GM12865 (cell line): ENCODE results near the gene S100A4.
"Not testable (repeated sequence)": the region's sequence is repeated elsewhere in the genome, so short reads cannot be mapped to it uniquely, and the experiment has no call there.

Experiments used
- DNase-seq: peaks from one replicate; pipeline ENCODE4 v3.0.0; 2010; ENCODE audit warnings: low read depth
- H3K4me3 ChIP-seq: 2 replicates; pipeline ENCODE4 v1.5.1; 2011; ENCODE audit warnings: mild to moderate bottlenecking, low read depth, low read length, control low read depth
- TF ChIP-seq, protein P1 (sequence below): IDR thresholded peaks from 2 replicates; pipeline ENCODE4 v1.5.1; 2011; ENCODE audit warnings: low read length, control low read depth, low read depth, inconsistent platforms; ENCODE audit not compliant: insufficient read depth; ENCODE audit errors: missing control alignments

S100A4 gene

GRCh38 chr1:153545067-153546055 is at the start of gene S100A4:
Gene S100A4 (minus strand): TSS chr1:153545806. CDS start chr1:153544794, 1,012 bp downstream.
- H3K4me3 ChIP-seq, result no peak within 1 kb of the TSS
- TF ChIP-seq, protein P1, sequence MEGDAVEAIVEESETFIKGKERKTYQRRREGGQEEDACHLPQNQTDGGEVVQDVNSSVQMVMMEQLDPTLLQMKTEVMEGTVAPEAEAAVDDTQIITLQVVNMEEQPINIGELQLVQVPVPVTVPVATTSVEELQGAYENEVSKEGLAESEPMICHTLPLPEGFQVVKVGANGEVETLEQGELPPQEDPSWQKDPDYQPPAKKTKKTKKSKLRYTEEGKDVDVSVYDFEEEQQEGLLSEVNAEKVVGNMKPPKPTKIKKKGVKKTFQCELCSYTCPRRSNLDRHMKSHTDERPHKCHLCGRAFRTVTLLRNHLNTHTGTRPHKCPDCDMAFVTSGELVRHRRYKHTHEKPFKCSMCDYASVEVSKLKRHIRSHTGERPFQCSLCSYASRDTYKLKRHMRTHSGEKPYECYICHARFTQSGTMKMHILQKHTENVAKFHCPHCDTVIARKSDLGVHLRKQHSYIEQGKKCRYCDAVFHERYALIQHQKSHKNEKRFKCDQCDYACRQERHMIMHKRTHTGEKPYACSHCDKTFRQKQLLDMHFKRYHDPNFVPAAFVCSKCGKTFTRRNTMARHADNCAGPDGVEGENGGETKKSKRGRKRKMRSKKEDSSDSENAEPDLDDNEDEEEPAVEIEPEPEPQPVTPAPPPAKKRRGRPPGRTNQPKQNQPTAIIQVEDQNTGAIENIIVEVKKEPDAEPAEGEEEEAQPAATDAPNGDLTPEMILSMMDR, result no peak
- no peak for DNase-seq

- H3K4me3 ChIP-seq, result no peak overlapping the region
- TF ChIP-seq, protein P1, result no peak
- DNase-seq, result no peak
Observed at GRCh38 chr1:153592748-153593147, 47.1 kb upstream of the S100A4 start.

DNA sequence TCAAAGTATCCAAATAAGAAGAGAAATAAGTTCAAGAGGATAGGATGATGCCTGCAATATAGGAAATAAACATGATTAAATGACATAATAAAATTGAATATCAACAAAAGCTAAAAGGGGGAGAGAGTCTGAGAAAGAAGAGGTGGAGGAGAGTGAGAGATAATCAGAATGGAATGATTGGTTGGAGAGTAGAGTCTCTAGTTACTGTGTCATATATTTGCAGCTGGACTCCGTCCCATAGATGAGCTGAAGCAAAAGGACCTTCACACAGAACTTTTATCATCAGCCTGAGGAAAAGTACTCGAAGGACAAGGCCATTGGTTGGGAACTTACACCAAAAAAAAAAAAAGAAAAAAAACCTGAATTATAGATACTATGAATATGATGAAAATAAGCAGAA is 42.9 kb upstream of the S100A4 start:
- no peak overlapping the region for H3K4me3 ChIP-seq
- DNase-seq, result no peak
- TF ChIP-seq, protein P1, result no peak

DNA sequence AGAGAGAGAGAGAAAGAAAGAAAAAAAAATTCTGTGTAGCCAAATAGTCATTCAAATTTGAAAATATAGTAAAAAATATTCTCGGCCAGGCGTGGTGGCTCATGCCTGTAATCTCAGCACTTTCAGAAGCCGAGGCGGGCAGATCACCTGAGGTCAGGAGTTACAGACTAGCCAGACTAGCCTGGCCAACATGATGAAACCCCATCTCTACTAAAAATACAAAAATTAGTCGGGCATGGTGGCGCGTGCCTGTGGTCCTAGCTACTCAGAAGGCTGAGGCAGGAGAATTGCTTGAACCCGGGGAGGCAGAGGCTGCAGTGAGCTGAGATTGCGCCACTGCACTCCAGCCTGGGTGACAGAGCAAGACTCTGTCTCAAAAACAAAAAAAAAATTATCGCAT is 42.4 kb upstream of the S100A4 start:
- not testable (repeated sequence) for DNase-seq, H3K4me3 ChIP-seq

- TF ChIP-seq, protein P1, result no peak
- DNase-seq, result no peak
- H3K4me3 ChIP-seq, result no peak overlapping the region
Observed at GRCh38 chr1:153587314-153587713, 41.7 kb upstream of the S100A4 start.

GRCh38 chr1:153586347-153586746 is 40.7 kb upstream of the S100A4 start:
- H3K4me3 ChIP-seq, result no peak overlapping the region
- TF ChIP-seq, protein P1, result no peak
- DNase-seq, result no peak

DNA sequence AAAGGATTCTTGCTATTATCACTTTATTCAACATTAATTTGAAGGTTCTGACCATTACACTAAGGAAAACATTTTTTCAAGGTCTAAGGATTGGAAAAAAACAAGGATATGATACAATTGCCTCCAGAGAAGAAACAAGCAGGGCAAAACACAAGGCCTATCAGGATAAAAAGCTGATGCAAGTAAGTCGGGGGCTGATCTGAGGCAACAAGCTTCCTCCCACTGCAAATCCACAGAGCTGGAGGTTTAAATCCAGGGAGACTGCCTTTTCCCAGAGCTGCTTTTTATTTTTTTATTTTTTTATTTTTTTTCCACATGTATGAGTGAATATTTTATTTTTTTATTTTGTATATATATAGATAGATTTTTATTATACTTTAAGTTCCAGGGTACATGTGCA is 39.4 kb upstream of the S100A4 start:
- DNase-seq, result no peak
- TF ChIP-seq, protein P1, result no peak
- no peak overlapping the region for H3K4me3 ChIP-seq
